ENCODE measurements around the gene SORCS2.

The SORCS2 gene

DNA sequence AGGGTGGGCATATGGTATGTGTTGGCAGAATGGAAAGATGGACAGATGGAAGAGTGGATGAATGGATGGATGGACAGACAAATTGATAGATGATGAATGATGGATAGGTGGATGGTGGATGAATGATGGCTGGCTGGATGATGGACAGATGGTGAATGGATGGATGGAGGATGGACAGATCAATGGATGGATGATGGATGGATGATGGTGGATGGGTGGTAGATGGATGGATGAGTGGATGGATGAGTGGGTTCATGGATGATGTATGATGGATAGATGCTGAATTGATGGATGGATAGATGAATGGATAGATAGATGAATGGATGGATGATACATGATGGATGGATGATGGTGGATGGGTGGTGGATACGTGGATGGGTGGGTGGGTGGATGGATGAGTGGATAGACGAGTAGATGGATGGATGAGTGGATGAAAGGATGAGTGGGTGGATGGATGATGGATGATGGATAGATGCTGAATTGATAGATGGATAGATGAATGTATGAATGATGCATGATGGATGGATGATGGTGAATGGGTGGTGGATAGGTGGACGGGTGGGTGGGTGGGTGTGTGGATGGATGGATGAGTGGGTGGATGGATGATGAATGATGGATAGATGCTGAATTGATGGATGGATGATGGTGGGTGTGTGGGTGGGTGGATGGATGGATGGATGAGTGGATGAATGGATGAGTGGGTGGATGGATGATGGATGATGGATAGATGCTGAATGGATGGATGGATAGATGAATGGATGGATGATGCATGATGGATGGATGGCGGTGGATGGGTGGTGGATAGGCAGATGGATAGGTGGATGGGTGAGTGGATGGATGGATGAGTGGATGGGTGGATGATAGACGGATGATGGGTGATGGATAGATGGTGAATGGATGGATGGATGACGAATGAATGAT, 497.7 kb downstream of the SORCS2 start:
- DNase-seq (ENCODE audit: low read depth in 2 of 2): no peak

DNA sequence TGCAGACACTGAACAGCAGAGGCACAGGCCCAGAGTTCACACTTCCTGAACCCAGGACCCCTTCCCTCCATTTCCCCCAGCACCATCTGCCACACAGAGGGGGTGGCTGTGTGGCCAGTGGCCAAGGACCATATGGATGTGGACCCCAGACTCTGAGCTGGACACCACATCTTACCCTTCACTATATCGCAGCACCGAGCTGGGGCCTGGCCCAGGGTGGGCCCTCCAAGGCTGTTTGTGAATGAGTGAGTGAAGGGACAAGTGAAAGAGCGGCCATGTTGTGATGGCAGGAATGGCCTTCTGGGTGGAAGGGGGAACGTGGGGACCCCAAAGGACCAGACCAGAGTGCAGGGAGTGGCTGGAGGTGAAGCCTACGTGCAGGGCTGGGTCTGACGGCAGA, 498.7 kb downstream of the SORCS2 start:
- no peak for DNase-seq (ENCODE audit: low read depth in 2 of 2)

DNA sequence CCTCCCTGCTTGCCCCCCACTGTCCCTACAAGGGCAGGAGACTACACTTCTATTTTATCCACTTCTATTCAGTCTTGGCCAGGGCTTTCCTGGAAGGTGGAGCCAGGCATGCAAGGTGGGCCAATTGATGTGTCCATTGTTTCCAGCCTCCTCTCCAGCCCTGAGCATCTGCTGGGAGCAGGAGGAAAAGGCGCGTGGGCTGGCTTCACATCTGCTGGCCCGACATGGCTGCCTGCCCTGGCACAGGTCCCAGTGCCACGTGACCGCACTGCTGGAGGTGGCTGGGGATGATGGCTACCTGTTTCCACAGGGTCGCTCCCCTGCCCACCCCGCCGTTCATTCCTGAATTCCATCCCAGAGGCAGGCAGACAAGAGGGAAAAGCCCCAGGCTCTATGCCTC, 499.6 kb downstream of the SORCS2 start:
- no peak for DNase-seq (ENCODE audit: low read depth in 2 of 2)

DNA sequence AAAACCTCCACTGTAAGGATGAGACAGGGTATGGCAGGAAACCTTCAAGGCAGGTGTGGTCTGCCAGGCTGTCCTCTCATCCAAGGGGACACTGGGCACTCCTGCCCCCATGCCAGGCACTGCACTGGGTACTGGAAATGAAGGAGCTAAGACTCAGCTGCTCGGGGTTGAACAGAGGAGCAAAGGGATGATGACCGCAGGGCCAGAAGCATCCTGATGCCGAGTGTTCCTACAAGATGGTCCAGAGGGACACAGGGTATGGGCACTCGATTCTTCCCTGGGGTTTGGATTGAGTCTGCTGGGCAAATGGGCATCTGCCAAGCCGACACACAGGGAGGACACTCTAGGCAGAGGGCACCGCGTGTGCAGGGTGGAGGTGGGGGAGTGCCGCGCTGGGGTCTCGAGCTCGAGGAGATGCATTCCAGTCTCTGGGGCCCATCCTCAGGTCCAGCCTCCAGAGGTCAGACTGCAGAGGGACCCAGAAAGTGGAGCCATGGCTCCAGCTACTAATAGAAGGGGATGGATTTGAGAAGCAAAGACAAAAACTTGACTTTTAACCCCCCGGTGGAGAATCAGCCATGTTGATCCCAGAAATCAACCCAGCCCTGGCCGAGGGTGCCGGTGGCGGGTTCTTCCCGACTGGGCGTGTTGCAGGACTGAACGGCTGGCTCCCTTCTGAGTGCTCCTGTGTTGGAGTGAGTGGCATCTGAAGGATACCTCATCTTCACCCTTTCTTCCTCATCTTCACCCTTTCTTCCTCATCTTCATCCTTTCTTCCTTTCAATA, 500.3 kb downstream of the SORCS2 start:
- DNase-seq (ENCODE audit: low read depth in 2 of 2): no peak

DNA sequence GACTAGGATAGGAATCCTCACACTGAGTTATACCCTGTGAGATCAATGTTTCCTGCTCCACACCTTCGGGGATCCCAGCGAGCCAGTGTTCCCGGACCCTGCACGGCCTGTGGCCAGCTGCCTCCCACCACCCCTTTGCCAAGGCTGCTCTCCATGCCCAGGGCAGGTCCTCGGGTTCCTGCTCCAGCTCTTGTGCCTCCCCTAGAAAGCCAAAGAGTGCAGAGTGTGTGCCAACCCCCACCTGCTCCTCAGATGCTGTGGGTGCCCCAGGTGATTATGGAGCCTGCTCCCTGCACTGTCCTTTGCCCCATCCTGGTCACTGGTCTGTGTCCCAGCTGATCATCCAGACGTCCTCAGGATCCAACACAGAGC, 500.9 kb downstream of the SORCS2 start:
- DNase-seq (ENCODE audit: low read depth in 2 of 2): no peak

DNA sequence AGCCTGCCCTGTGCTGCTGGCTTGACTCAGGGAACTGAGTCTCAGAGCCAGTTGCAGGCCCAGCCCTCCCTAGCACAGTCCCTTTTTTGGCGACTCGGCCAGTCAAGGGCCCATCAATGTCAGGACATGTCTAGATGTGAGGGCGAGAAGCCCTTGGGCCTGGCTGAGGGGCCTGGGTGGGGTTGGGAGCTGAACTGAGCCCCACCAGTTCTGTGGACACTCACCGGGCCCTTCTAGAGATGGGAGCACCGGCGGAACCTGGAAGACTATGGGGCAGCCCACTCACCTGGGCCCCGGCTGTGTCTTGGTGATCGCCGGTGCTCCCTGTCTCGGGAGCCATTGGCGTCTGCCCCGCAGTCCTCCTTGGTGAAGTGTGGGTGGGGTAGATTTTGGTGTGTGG, 501.4 kb downstream of the SORCS2 start:
- no peak for DNase-seq (ENCODE audit: low read depth in 2 of 2)

DNA sequence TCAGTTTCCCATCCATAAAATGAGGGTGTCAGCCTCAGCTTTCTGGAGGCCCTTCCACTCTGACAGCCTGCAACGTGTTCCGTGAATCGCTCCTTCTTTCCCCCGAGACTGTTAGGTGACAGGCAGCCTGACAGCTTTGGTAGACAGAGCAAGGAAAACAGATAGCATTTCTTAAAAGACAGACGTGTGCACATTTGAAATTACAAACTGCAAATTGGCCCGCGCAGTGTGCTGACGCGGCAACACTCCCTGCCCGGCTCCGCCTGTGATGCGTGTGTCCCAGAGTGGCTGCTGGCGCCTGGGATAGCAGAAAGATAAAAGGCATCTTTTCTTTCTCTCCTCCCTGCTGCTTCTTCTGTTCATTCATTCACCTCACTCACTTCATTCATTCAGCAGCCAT, 502.0 kb downstream of the SORCS2 start:
- DNase-seq (ENCODE audit: low read depth in 2 of 2): no peak

DNA sequence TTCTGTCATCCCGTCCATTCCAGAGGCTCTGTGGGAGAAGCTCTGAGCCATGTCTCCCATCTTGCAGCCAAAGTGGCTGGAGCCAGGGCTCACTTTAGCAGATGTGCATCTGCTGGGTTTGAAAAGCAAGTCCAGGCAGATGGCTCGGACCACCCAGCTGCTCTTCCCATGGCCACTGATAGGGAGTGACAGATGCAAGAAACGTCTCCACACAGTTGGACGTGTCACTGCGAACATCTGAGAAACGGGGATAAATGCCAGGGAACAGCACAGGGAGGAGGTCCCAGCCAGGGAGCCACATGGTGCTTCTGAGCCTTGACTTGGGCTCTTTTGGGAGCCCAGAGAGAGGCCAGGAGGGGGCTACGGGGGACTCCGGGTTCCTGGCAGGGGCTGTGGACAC, 505.0 kb downstream of the SORCS2 start:
- DNase-seq (ENCODE audit: low read depth in 2 of 2): no peak

DNA sequence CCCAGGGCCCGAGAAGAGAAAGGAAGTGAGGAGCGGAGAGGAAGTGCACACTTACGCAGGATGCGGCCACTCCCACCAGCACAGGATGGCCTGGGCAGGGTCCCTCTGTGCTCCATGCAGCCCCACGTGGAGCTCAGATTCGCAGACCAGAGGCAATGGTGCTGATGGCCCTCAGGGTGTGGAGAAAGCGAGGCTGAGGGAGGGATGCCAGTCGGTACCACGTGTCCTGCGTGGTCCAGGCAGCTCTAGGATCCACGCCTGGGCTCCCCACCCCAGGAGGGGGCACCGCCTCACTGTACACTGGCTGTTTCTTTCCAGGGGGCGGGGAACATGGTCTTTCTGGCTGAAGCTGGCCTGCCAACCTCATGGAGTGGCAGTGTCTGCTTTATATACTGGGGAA, 505.5 kb downstream of the SORCS2 start:
- no peak for DNase-seq (ENCODE audit: low read depth in 2 of 2)

DNA sequence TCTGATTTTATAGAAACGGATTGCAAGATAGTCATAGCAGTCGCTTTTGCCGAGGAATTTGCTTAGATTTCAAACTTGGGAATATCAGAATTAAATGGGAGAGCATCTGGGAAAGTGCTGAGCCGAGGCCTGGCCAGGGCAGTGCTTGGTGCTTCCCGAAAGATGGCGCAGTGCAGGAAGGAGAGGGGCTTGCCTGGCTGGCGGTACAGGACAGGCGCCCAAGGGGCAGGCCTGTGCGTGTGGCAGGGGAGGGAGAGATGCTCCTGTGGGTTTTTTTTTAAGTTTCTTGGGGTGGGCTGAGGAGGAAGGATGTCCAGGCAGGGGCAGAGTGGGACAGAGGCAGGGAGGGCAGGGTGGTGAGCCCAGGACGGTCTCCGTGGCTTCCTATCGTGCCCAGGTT, 506.2 kb downstream of the SORCS2 start:
- no peak for DNase-seq (ENCODE audit: low read depth in 2 of 2)

DNA sequence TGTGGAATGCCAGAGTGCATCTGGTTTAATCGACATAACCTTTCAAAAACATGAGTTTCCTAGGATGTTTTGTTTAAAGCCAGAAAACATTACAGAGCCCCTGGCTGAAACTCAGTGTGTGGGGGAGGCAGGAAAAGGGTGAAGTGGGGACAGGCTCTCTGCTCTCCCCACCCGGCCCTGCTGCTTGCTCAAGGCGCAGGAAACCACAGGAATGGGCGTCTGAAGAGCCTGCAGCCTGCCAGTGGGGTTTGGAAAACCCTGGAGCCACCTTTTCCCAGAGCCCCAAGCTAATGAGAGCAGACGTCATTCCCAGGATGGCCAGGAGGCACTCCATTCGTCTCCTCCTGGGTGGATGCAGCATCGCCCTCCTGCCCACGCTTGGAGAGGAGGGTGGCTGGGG, 506.7 kb downstream of the SORCS2 start:
- DNase-seq (ENCODE audit: low read depth in 2 of 2): no peak

DNA sequence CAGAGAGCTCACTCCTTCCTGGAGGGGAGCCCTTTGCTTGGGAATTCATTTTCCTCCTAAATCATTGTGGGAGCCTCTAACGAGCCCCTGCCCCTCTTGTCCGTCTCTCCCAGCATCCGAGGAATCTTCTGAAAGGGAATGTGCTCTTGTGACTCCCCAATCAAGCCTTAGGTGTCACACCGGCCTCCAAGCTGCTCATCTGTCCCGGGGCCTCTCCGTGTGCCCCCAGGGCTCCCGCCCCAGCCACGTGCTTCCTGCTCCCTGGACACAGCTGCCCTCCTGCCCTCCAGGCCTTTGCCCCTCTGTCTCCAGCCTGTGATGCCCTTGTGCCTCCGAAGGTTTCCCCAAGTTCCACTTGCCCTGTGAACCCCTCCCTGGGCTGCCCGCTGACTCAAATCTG, 507.5 kb downstream of the SORCS2 start:
- DNase-seq (ENCODE audit: low read depth in 2 of 2): no peak

DNA sequence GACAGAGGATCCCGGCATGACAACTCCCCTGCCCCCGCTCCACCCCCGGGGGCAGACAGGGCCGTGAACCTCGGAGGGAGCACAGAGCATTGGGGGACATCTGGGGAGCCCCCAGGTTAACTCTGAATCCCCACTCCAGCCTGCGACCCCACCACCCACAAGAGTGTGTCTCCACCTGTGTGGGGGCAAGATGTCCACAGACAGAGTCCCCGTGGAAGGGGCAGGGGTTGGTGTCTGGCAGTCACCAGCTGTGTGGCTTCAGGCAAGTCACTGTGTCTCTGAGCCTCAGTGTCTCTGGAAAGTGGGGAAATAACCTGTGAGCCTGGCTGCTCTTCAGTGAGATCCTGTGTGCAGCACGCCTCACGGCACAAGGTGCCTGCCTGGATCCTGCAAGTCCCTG, 508.3 kb downstream of the SORCS2 start:
- DNase-seq (ENCODE audit: low read depth in 2 of 2): no peak

DNA sequence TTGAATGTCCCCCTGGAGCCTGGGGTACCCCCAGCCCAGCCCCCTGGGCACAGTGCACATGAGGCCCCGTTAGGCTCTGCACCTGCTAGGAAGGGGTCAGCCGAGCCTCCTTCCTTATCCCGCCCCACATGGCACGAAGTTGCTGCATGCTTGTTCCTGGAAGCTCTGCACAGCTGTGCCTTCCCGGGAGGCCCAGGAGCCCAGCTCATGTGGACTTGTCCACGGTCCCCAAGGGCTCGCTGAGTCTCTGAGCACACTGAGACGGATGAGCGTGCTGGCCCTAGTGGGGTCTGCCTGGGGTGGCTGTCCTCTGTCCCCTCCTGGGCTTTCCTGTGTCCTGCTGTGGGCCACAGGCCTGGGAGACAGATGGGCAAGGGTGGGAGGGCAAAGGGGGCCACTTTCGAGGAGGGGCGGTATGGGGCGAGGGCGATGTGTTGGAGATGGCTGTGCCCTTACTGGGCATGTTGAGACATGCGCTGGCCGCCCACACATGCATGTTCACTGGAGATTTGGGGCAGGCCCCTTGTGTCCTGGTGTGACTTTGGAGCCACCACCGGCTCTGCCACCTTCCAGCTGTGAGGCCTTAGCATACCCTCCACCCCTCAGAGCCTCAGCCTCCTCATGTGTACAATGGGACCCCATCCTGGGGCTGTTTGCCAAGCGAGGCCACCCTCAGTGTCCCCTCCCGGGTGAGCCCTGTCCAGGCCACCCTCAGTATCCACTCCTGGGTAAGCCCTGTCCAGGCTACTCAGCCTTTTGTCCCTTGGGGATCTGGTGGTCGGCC, 509.7 kb downstream of the SORCS2 start:
- DNase-seq (ENCODE audit: low read depth in 2 of 2): no peak

DNA sequence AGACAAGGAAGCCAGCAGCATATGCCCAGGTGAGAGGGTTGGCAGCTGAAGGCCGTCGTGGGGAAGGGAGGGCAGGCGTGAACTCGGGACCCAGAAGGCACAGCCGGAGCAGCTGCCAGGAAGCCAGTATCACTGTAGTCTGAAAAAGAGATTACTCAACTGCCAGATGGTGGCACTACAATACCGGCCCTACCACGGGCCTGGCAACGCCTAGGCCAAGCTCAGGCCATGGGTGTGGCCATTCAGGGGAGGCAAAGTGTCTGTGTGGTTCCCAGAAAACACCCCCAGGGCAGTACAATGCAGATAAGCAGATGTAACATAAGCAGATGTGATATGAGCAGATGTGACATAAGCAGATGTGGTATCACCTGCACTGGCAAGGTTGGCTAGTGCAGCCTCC, 511.4 kb downstream of the SORCS2 start:
- no peak for DNase-seq (ENCODE audit: low read depth in 2 of 2)

DNA sequence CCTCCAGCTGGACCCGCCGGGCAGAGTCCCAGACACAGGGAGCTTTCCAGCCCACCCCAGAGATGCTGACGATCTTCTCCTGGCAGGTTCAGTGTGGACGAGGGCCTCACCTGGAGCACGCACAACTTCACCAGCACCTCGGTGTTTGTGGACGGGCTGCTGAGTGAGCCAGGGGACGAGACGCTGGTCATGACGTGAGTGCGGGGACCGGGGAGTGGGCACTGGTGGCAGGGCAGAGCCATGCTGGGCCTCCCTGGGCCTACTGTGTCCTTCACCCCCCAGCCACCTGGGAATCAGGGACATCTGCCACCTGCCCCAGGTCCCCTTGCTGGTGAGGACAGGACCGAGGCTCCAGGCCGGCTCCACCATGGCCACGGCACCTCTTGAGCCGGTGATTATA, 511.8 kb downstream of the SORCS2 start:
- DNase-seq (ENCODE audit: low read depth in 2 of 2): no peak

DNA sequence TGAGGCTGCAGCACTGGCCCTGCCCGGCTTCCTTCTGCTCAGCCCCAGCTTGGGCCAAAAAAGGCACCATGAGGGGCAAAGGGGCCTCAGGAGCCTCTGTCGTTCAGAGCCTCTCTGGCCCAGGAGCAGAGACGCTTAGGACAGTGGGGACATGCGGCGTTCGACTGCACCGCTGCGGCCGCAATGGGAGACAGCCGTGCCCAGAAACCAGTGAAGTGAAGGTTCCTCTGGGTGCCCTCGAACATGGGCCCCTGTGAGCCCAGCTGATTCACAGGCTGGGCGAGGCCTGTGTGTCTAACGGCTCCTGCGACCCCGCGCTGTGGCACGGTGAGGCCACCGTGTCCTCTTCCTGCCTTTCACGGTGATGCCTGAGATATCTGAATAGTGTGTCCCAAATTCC, 512.3 kb downstream of the SORCS2 start:
- no peak for DNase-seq (ENCODE audit: low read depth in 2 of 2)

DNA sequence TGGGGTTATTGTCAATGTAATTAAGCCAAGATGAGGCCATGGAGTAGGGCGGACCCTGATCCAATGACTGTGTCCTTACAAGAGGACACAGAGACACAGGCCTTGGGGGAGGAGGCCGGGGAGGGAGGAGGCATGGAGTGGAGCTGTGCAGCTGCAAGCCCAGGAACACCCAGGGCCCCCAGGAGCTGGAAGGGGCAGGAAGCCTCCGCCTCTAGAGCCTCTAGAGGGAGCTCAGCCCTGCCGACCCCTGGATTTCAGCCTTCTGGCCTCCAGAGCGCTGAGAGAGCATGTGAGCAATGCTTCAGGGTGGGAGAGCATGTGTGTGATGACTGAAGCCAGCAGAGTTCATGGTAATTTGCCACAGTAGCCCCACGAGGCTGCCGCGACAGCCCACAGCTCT, 512.7 kb downstream of the SORCS2 start:
- no peak for DNase-seq (ENCODE audit: low read depth in 2 of 2)

DNA sequence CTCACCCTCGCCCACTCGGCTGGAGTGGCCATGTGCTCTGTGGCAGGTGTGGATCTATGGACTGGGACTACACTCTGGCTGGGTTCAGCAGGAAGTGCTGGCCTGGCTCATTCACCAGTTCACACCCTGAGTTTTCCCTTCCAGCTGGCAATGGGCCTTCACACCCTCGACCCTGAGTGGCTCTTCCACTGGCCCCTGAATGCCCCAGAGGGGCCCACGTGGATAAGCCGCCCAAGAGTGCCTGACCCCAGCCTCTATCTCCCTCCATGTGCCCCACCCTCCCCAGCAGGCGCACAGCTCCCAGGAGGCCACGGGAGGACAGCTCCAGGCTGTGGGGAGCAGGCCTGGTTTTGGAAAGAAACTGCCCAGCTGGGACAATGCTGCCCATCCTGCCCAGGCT, 513.3 kb downstream of the SORCS2 start:
- DNase-seq (ENCODE audit: low read depth in 2 of 2): no peak

DNA sequence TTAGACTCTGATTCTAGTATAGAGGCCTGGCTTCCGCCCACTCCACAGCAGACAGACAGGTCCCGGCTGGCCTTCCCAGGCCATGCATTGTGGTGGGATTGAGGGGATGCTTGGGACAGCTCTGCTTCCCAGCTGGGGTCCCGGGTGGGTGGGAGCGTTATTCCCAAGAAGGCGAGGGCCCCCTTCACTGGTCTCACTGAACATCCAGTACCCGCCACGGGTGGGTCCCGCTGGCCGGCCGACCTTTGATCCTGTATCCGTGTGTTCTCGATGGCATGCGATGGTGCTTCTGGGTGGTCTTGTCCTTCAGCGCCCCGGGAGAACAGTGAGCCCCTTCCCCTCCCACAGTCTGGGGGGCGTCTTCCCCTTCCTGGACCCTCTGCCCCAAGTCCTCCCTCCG, 515.9 kb downstream of the SORCS2 start:
- no peak for DNase-seq (ENCODE audit: low read depth in 2 of 2)

DNA sequence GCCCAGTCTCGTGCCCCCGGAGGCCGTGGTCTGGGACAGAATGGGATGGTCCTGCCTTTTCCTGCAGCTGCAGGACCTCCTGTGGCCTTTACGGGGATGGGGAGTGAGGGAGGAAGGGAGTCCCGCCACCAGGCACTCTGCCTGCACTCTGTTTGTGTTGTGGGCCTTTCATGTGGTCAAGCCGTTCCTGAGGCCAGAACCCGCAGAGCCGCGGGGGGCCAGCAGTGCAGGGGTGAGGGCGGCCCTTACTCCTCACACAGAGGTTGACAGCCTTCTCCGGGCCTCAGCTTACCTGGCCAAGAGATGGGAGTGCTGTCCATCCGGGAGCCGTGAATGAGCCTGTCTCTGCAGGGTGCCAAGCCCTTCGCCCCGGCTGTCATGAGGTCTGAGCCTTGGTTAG, 516.6 kb downstream of the SORCS2 start:
- no peak for DNase-seq (ENCODE audit: low read depth in 2 of 2)

DNA sequence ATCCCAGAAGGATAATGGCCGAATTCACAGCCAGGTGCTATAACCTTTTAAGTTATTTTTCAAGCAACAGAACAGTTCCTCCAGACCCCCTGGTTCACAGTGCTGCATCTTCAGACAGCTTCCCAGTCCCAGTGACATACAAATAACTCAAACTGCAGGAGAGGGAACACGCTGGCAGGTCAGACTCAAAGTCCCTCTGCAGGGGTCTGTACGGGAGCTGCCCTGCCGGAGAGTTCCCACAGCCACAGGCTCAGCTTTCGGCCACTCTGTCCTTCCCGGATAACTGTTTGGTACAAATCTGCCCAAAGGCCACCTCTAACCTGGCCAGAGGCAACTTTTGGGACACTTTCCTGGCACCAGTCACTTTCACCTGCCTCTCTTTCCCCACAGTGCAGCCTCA, 517.1 kb downstream of the SORCS2 start:
- no peak for DNase-seq (ENCODE audit: low read depth in 2 of 2)

DNA sequence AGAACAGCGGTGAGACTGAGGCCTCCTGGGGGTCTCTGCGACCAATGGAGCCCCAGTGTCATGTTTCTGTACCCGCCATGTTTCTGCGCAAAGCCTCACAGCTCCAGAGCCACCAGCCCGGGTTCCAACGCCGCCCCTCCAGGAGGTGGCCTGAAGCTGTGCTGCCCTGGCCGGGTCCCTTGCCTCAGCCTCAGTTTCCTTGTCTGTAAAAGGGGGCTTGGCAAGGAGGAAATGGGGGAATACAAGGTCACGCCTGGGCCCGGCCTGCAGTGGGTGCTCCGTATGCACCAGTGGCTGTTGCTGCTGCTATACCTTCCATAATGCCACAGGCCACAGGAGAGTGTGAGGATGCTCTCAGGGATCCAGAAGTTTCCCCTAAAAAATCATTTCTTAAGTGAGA, 517.8 kb downstream of the SORCS2 start:
- DNase-seq (ENCODE audit: low read depth in 2 of 2): no peak
